Activated B cell treated with CpG ODN at 0.5 μM for 24 hours (primary cell): ENCODE measurements around the gene F8. TPM values are rescaled to one million over a fixed set of nuclear protein-coding genes. Genes with fewer than 3 reads are reported as not detected.

Experiments
- ATAC-seq: fragments of 200-7000 bp; cut with Tn5 transposase; one replicate; pipeline ENCODE4 v1.10.0; 2021; ENCODE audit warnings: low read depth, mild to moderate bottlenecking, moderate library complexity
- CTCF ChIA-PET: fragments of 350-600 bp; sonication (Branson Sonifier 250); formaldehyde crosslinking; loops from one replicate; lab custom pipeline; 2021; ENCODE audit warnings: antibody characterized with exemption; lab: Charles Lee
- POLR2A ChIA-PET: fragments of 350-600 bp; sonication (Branson Sonifier 250); formaldehyde crosslinking; loops from one replicate; lab custom pipeline; 2021; ENCODE audit warnings: antibody characterized with exemption; lab: Charles Lee
- DNase-seq: peaks from one replicate; pipeline ENCODE4 v3.0.0; 2022
- H3K27ac Mint-ChIP-seq: one replicate; pipeline ENCODE4 v1.8.0; 2020; ENCODE audit warnings: mixed read lengths
- H3K27me3 Mint-ChIP-seq: one replicate; pipeline ENCODE4 v1.8.0; 2021; ENCODE audit warnings: mixed read lengths
- H3K36me3 Mint-ChIP-seq: one replicate; pipeline ENCODE4 v1.8.0; 2021; ENCODE audit warnings: low read depth, mixed read lengths
- H3K4me1 Mint-ChIP-seq: one replicate; pipeline ENCODE4 v1.8.0; 2021; ENCODE audit warnings: mixed read lengths
- H3K4me3 Mint-ChIP-seq: one replicate; pipeline ENCODE4 v1.8.0; 2020; ENCODE audit warnings: mild to moderate bottlenecking, mixed read lengths
- H3K9me3 Mint-ChIP-seq: one replicate; pipeline ENCODE4 v1.8.0; 2020; ENCODE audit warnings: mixed read lengths
- CTCF ChIP-seq: fragments of 200-600 bp; IDR thresholded peaks from one replicate; pipeline ENCODE4 v1.8.0; 2022; ENCODE audit warnings: antibody characterized with exemption, mild to moderate bottlenecking
- intact Hi-C: fragments of 100-400 bp; cut with micrococcal nuclease; formaldehyde crosslinking; loops from one replicate; pipeline ENCODE4 v1.15.1; 2024
- total RNA-seq: library from RNA; stranded (reverse); gene quantifications from 2 replicates; pipeline ENCODE4 v1.2.3, GENCODE V29; 2022

The F8 gene
- total RNA-seq, 1 donor from 2014 or later = 2.0 TPM

GRCh38 chrX:155027509-155028066, 5.1 kb upstream of the F8 start:
- TF ChIP-seq CTCF = no peak
- intact Hi-C loops = loop anchor here (1.0 to 5.0 kb wide), 4 partner anchors 44 to 235 kb away; partner anchors contain the start of genes BRCC3, CMC4, MTCP1 and RAB39B
- Mint-ChIP-seq H3K27ac (peak overlapping the region; percentile 93), H3K4me1 (peaks cover 21% of the 10 kb centered on the region), H3K36me3 (no peaks in the 10 kb centered on the region), H3K27me3 (no peaks in the 10 kb centered on the region), H3K9me3 (no peaks in the 10 kb centered on the region), H3K4me3 (peak overlapping the region; percentile 87)
- no peak for ATAC-seq
- DNase-seq = no peak
- CTCF ChIA-PET = interaction anchor here (1.2 to 1.4 kb wide), 3 partner anchors 28 to 43 kb away, joined by 3 to 6 read pairs (median 4); no protein-coding TSS in a partner anchor
- POLR2A ChIA-PET = interaction anchor here (1.4 to 2.0 kb wide), 6 partner anchors 9 to 188 kb away, joined by 3 to 14 read pairs (median 6); partner anchors contain the start of genes BRCC3 and VBP1

- Mint-ChIP-seq H3K4me3 (peak within 1 kb of the TSS; percentile 87), H3K27me3 (no peaks in the 10 kb centered on the region), H3K27ac (peak within 1 kb of the TSS; percentile 93), H3K4me1 (peaks cover 21% of the 10 kb centered on the region), H3K36me3 (no peaks in the 10 kb centered on the region), H3K9me3 (no peaks in the 10 kb centered on the region)
- TF ChIP-seq CTCF = no peak
- CTCF ChIA-PET = interaction anchor here (1.2 to 1.4 kb wide), 3 partner anchors 29 to 43 kb away, joined by 3 to 6 read pairs (median 4); no protein-coding TSS in a partner anchor
- intact Hi-C loops = loop anchor here (1.0 to 5.0 kb wide), 6 partner anchors 44 to 854 kb away; partner anchors contain the start of genes BRCC3, CMC4, MTCP1 and RAB39B
- peak; percentile 83 for DNase-seq
- POLR2A ChIA-PET = interaction anchor here (1.0 to 2.0 kb wide), 7 partner anchors 10 to 189 kb away, joined by 3 to 14 read pairs (median 5); partner anchors contain the start of genes BRCC3 and VBP1
- peak; percentile 86 for ATAC-seq
These were observed 4.4 kb upstream of the F8 start, which contains the start of gene FUNDC2 for GRCh38 chrX:155026727-155027508. FUNDC2 (plus strand) TSS chrX:155026844; CDS start chrX:155026939, 95 bp downstream.

- H3K9me3 Mint-ChIP-seq = no peaks in the 10 kb centered on the region
- ChIA-PET POLR2A (interaction anchor here (1.0 to 2.0 kb wide), 7 partner anchors 10 to 190 kb away, joined by 3 to 14 read pairs (median 5); partner anchors contain the start of genes BRCC3 and VBP1), CTCF (interaction anchor here (1.2 to 1.4 kb wide), 3 partner anchors 30 to 44 kb away, joined by 3 to 6 read pairs (median 4); no protein-coding TSS in a partner anchor)
- H3K27me3 Mint-ChIP-seq = no peaks in the 10 kb centered on the region
- no peak for TF ChIP-seq CTCF
- H3K27ac Mint-ChIP-seq = peak overlapping the region; percentile 87
- DNase-seq = no peak
- intact Hi-C loops = loop anchor here (1.0 to 5.0 kb wide), 4 partner anchors 190 to 855 kb away; partner anchors contain the start of genes RAB39B, VAMP7 and VBP1
- H3K4me1 Mint-ChIP-seq = peaks cover 21% of the 10 kb centered on the region
- ATAC-seq = no peak
- no peaks in the 10 kb centered on the region for H3K36me3 Mint-ChIP-seq
- H3K4me3 Mint-ChIP-seq = peak overlapping the region; percentile 84
These were observed 3.9 kb upstream of the F8 start for GRCh38 chrX:155026420-155026726.

- Mint-ChIP-seq H3K9me3 (no peaks in the 10 kb centered on the region), H3K27me3 (no peaks in the 10 kb centered on the region), H3K4me3 (peak overlapping the region; percentile 9), H3K27ac (peak overlapping the region; percentile 24), H3K36me3 (no peaks in the 10 kb centered on the region), H3K4me1 (peaks cover 17% of the 10 kb centered on the region)
- POLR2A ChIA-PET = no interaction called here
- ATAC-seq (no peak), DNase-seq (no peak)
- TF ChIP-seq CTCF = no peak
- intact Hi-C loops = no loop called here
- CTCF ChIA-PET = no interaction called here
These were observed 1.6 kb upstream of the F8 start for GRCh38 chrX:155023907-155024833.
